Keratinocyte (primary cell): ENCODE data around the gene RNPEP. TPM values are rescaled to one million over a fixed set of nuclear protein-coding genes. Genes with fewer than 3 reads are reported as not detected.
"Not testable (repeated sequence)": the region's sequence is repeated elsewhere in the genome, so short reads cannot be mapped to it uniquely, and the experiment has no call there.

Experiments used
- DNase-seq: peaks from one replicate; pipeline ENCODE4 v3.0.0-alpha.2; 2011; ENCODE audit warnings: low read depth, missing footprints, low spot score
- FAIRE-seq: peaks from 2 replicates; lab custom pipeline; 2011; peaks lifted over from hg19 to GRCh38; lab: Jason Lieb, UNC
- H2AFZ ChIP-seq: 2 replicates; pipeline ENCODE4 v1.6.0; 2012; ENCODE audit warnings: low read length, control low read depth, inconsistent platforms; ENCODE audit not compliant: control insufficient read depth
- H3K27ac ChIP-seq: 2 replicates; pipeline ENCODE4 v1.5.1; 2011; ENCODE audit warnings: low read length; ENCODE audit not compliant: control insufficient read depth, insufficient read depth
- H3K27me3 ChIP-seq: 3 replicates; pipeline ENCODE4 v1.6.0; 2011; ENCODE audit warnings: low read length; ENCODE audit not compliant: control insufficient read depth, insufficient read depth; ENCODE audit errors: extremely low read depth
- H3K36me3 ChIP-seq, 2 experiments: 2 replicates in 1 of 2; 3 replicates in 1 of 2; pipeline ENCODE4 v1.5.1; 2011; ENCODE audit warnings: low read length in 2 of 2, mild to moderate bottlenecking in 1 of 2; ENCODE audit not compliant: control insufficient read depth in 2 of 2, insufficient read depth in 2 of 2; ENCODE audit errors: extremely low read depth in 1 of 2
- H3K4me1 ChIP-seq: 3 replicates; pipeline ENCODE4 v1.5.1; 2011; ENCODE audit warnings: low read length; ENCODE audit not compliant: control insufficient read depth, insufficient read depth; ENCODE audit errors: extremely low read depth
- H3K4me2 ChIP-seq: 3 replicates; pipeline ENCODE4 v1.6.0; 2011; ENCODE audit warnings: low read depth, low read length; ENCODE audit not compliant: control insufficient read depth, insufficient read depth; ENCODE audit errors: extremely low read depth
- H3K4me3 ChIP-seq, 3 experiments: fragments of 200-600 bp in 1 of 3; sonication (generic) in 1 of 3; 2 replicates in 2 of 3; 3 replicates in 1 of 3; pipeline ENCODE4 v1.5.1; 2011 to 2016; ENCODE audit warnings: low read length in 3 of 3, mild to moderate bottlenecking in 3 of 3, control low read depth in 2 of 3, inconsistent platforms in 1 of 3, low read depth in 1 of 3, mixed read lengths in 1 of 3, mixed run types in 1 of 3, moderate library complexity in 1 of 3; ENCODE audit not compliant: control insufficient read depth in 2 of 3, insufficient read depth in 2 of 3; ENCODE audit errors: extremely low read depth in 1 of 3
- H3K79me2 ChIP-seq: 2 replicates; pipeline ENCODE4 v1.6.0; 2012; ENCODE audit warnings: low read length; ENCODE audit not compliant: control insufficient read depth, insufficient read depth
- H3K9ac ChIP-seq: 3 replicates; pipeline ENCODE4 v1.6.0; 2011; ENCODE audit warnings: low read length; ENCODE audit not compliant: control insufficient read depth, insufficient read depth; ENCODE audit errors: extremely low read depth
- H3K9me1 ChIP-seq: 3 replicates; pipeline ENCODE4 v1.6.0; 2011; ENCODE audit warnings: low read length; ENCODE audit not compliant: control insufficient read depth, insufficient read depth; ENCODE audit errors: extremely low read depth
- H3K9me3 ChIP-seq: 2 replicates; pipeline ENCODE4 v1.5.1; 2012; ENCODE audit warnings: low read depth, low read length; ENCODE audit not compliant: control insufficient read depth
- H4K20me1 ChIP-seq: 3 replicates; pipeline ENCODE4 v1.6.0; 2011; ENCODE audit warnings: low read length; ENCODE audit not compliant: control insufficient read depth, insufficient read depth; ENCODE audit errors: extremely low read depth
- CTCF ChIP-seq, 3 experiments: IDR thresholded peaks in 1 of 3; conservative IDR thresholded peaks in 1 of 3; optimal IDR thresholded peaks in 1 of 3; 2 replicates in 2 of 3; 3 replicates in 1 of 3; pipeline versions ENCODE3 to v1.5.1; 2011; ENCODE audit warnings: low read length in 3 of 3, mild to moderate bottlenecking in 3 of 3, moderate library complexity in 2 of 3, control low read depth in 1 of 3, inconsistent platforms in 1 of 3; ENCODE audit not compliant: insufficient read depth in 2 of 3; ENCODE audit errors: extremely low read depth in 1 of 3
- EZH2 ChIP-seq: IDR thresholded peaks from one replicate; pipeline ENCODE4 v1.6.1; 2012; ENCODE audit warnings: inconsistent platforms, mild to moderate bottlenecking, low read length, moderate library complexity
- dilution Hi-C: fragments of 300-500 bp; cut with MboI; formaldehyde crosslinking; loops from one replicate; pipeline ENCODE4 v1.7.0; 2020; ENCODE audit warnings: low sequenced_read_pairs; ENCODE audit not compliant: extremely low pct_ligation_motif_present
- polyA plus RNA-seq, 5 experiments: library from polyadenylated mRNA; depleted of rRNA in 3 of 5; stranded (reverse) in 3 of 5; stranded (forward) in 1 of 5; unstranded in 1 of 5; fragments of >200 nt; gene quantifications; 1 replicate in 1 of 5; 2 replicates in 3 of 5; 3 replicates in 1 of 5; pipeline versions ENCODE4 v1.2.1 to v1.2.3, GENCODE V29; 2011 to 2012; ENCODE audit warnings: missing spikeins in 2 of 5, low read depth in 1 of 5, low replicate concordance in 1 of 5

Gene RNPEP
- polyA plus RNA-seq, 1 donor (not counting 4 experiments of a cell fraction or from before 2014, with no cell fraction given) = 63.0 TPM

- Histone ChIP-seq H3K9me3 (no peaks in the 10 kb centered on the region), H3K4me2 (peak overlapping the region; percentile 37), H4K20me1 (no peaks in the 10 kb centered on the region), H3K4me3 (peak overlapping the region in 1 of 3 experiments; percentile 19), H3K9ac (peak overlapping the region; percentile 19), H3K36me3 (no peaks in the 10 kb centered on the region), H3K9me1 (peaks cover 4% of the 10 kb centered on the region), H3K79me2 (no peaks in the 10 kb centered on the region), H2AFZ (no peak overlapping the region), H3K27me3 (no peaks in the 10 kb centered on the region), H3K27ac (peak overlapping the region; percentile 29), H3K4me1 (peaks cover 22% of the 10 kb centered on the region)
- DNase-seq = no peak
- TF ChIP-seq CTCF (optimal IDR thresholded peaks at IDR 0.05 in 1 of 3, IDR thresholded peaks at IDR 0.05 in 1 of 3, conservative IDR thresholded peaks at IDR 0.05 in 1 of 3; ENCODE audit: extremely low read depth in 1 of 3, insufficient read depth in 2 of 3, low read length in 3 of 3) (no peak), EZH2 (no peak)
- FAIRE-seq = no peak
- dilution Hi-C loops = no loop called here
Measured at GRCh38 chr1:202018468-202019234, 36.2 kb downstream of the RNPEP start.

- FAIRE-seq, H3K36me3 ChIP-seq, dilution Hi-C loops, H3K27ac ChIP-seq, H3K27me3 ChIP-seq, H3K9me3 ChIP-seq, H4K20me1 ChIP-seq, DNase-seq, H3K79me2 ChIP-seq, H3K9me1 ChIP-seq, H2AFZ ChIP-seq: not testable (repeated sequence)
- Histone ChIP-seq H3K9ac (peak overlapping the region; percentile 19), H3K4me2 (peak overlapping the region; percentile 37), H3K4me3 (peak overlapping the region in 1 of 3 experiments; percentile 19), H3K4me1 (peaks cover 22% of the 10 kb centered on the region)
Measured at GRCh38 chr1:202019235-202019558, 36.7 kb downstream of the RNPEP start.
